Left hindlimb (tissue), 1 donor: ENCODE data around the gene CCIN.
"Not testable (repeated sequence)": the region's sequence is repeated elsewhere in the genome, so short reads cannot be mapped to it uniquely, and the experiment has no call there.

Experiments
- DNase-seq: peaks from one replicate; pipeline ENCODE4 v3.0.0-alpha.2; 2018

The CCIN gene

DNA sequence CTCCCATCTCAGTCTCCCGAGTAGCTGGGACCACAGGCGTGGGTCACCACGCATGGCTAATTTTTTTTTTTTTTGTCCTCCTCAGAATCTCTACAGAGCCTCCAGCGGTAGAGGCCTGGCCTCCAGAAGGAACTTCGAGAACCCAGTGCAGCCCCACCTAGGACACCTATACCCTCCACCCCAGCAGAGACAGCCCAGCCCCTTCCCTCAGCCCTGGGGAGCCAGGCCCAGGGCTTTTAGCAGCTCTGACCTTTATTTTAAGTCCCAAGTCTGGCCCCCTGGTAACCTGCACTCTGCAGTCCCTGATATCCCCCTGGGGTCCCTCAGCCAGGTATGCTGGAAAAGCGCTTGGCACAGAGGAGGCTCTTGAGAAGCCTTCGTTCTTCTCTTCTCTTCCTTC lies 27.4 kb upstream of the CCIN start:
- no peak for DNase-seq

DNA sequence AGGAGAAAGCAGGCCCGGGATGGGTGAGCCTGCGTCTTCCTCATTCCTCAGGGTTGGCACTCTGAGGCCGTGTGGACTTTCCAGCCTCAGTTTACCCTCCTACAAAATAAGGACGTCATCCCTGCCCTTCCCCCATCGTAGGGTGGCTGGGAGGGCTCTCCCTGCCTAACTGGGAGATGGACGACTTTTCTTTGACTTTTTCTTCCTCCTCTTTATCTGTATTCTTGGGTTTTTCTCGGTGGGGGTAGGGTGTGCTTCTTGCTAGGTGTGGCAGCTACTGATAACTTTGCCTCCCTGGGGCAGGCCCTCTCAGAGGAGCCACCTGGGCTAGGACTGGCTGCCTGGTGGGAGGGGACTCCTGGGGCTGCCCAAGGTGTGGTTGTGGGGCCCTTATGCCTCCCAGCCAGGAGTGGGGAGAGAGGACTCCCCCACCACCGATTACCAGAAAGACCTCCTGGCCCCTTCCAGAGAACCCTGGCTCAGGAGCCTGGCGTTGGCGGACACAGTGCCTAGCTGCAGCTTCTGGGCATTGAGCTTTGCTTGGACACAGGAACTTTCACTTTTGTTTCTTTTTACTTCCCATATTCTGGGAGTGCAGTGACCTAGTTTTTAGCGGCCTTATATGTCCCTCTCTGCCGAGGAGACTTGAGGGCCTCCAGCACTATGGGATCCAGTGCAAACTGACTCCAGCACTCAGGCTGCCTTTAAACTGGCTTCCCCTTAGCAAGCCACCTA lies 26.5 kb upstream of the CCIN start:
- DNase-seq: no peak

DNA sequence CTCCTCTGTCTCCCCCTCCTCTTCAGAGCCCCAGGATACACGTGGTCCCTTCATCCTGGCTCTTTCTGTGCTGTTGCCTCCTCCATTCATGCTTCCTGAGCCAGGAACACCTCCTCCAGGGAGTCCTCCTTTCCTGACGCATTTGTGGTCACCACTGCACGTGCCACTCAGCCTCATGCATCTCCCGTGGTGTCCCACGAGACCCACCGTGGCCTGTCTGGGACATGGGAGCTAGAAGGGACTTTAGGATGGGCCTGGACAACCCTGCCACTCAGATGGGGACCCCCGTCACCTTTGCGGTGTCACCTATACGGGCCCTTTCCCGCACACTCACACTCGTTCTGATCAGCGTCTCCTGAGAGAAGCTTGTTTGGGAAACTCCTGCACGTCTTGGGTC lies 25.9 kb upstream of the CCIN start:
- DNase-seq: no peak

DNA sequence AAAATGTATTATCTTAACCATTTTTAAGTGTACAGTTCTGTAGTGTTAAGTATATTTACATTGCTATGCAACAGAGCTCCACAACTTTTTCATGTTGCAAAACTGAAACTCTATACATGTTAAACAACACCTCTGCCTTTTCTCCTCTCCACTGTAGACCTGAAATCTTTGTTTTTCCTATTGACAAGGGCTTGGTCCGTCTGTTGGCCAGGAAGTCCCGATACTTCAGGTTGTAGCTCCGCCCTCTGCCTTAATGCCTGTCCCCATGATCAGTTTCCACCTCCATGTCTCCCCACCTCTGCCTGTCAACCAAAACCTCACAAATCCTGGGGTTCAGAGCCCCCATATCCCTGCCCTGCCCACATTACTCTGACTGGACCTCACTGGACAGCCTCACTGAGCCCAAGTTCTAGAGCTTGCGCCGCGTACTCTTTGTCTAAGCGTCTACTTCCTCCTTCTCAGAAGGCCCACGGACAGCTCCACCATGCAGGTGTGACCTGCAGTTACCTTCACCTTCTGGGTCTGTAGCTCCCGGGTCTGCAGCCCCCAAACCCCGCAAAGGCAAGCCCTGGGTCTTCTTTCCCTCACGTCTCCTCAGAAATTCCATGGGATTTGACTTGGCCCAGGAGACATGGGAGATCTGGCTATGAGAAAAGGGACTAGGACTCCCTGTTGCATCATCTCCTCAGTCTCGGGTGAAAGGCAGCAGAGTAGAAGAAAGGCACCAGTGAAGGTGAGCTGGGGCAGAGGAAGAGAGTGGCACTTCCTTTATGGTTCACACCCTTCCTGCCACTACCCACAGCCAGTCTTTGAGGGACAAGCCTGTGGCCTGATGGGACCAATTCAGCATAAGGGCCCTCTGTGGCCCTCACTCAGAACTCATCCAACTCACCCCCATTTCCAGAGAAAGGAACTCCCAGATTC lies 24.6 kb upstream of the CCIN start:
- DNase-seq: no peak

DNA sequence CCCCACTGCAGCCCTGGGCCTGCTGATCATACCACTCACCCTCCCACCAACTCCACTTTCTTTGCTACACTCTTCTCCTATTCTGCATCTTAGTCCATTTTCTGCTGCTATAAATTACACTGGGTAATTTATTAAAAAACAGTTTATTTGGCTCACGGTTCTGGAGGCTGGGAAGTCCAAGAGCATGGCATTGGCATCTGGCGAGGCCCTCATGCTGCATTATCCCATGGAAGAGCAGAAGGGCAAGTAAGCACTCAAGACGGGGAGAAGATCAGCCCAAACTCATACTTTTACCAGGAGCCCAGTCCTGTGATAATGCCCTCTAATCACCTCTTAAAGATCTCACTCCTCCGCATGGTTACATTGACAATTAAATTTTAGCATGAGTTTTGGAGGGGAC lies 23.2 kb upstream of the CCIN start:
- DNase-seq: no peak

DNA sequence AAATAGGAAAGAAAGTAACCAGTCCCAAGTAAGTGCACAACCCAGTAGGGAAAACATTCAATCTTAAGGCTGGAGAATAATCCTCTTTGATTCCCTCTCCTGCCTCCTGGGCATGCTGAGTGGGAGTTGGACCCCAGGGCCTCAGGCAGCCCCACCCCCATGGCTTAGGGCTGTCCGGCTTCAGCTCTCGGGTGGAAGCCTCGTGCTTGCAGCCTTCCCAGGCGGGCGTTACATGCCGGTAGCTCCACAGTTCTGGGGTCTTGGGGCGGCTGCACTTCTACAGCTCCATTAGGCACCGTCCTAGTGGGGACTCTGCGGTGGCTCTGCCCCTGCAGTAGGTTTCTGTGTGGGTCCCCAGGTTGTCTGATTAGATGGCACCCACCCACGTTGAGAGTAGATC lies 22.5 kb upstream of the CCIN start:
- no peak for DNase-seq

DNA sequence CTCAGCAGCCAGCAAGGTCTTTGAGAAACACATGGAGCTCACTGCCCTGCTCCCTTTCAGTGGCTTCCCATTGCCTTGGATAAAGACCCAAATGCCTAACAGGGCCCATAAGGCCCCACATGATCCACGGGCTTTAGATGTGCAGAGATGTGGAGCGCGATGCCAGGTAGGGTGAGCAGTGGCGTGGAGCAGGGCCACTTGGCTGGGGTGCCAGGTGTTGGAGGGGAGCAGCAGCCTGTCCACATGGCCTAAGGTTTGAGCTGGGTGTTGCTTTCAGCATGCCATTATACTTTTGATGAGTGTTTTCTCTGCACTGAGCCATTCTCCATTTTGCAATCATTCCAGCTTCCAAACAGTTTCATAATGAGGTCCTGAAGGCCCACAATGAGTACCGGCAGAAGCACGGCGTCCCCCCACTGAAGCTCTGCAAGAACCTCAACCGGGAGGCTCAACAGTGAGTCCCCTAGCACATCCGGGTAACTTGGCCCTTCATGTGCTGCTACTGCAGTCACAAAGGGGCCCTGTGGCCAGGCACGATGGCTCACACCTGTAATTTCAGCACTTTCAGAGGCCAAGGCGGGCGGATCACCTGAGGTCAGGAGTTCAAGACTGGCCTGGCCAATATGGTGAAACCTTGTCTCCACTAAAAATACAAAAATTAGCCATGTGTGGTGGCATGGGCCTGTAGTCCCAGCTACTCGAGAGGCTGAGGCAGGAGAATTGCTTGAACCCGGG lies 21.6 kb upstream of the CCIN start:
- DNase-seq: no peak

DNA sequence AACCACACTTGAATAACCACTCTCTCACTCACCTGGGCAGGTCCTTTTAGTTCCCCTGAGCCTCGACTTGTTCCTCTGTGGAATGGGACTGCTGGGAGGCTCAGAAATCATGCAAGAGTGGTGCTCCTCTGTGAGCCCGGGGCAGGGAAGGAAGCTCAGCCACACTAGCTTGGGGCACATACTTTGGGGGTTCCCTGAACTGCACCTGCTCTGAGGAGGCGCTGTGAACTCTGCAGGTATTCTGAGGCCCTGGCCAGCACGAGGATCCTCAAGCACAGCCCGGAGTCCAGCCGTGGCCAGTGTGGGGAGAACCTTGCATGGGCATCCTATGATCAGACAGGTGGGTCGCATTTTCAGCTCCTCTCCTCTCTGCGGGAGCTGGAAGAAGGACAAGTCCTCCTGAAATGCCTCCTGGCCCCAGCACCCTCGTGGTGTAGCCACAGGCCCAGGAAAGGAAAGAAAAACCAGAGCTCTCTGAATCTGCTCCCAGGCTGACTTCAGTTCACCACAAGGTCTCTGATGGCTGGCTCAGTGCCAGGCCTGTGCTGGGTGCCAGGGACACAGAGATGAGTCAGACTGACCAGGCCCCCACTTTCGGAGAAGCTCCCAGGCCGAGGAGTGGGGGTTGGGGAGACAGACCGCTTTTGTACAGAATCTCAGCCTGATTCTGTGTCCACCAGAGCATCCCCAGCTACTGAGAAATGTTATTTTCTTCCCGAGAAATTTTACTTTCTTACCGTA lies 20.7 kb upstream of the CCIN start:
- peak; percentile 88 for DNase-seq

- no peak for DNase-seq
Measured at GRCh38 chr9:36149197-36149596, 20.0 kb upstream of the CCIN start.

GRCh38 chr9:36150574-36151315 lies 18.4 kb upstream of the CCIN start:
- peak; percentile 27 for DNase-seq

- DNase-seq: no peak
Measured at GRCh38 chr9:36151316-36152210, 17.6 kb upstream of the CCIN start.

GRCh38 chr9:36152741-36153438 lies 16.3 kb upstream of the CCIN start:
- no peak for DNase-seq

DNA sequence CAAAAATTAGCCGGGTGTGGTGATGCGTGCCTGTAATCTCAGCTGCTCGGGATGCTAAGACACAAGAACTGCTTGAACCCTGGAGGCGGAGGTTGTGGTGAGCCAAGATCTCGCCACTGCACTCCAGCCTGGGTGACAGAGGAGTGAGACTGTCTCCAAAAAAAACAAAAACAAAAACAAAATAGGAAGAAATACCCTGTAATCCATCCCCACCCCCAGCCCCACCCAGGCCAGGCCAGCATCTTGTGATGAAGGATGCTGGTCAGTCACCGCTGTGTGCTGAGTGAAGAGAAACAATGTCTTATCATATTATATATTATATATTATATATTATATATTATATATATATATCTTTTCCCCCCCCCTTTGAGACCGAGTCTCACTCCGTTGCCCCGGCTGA lies 15.4 kb upstream of the CCIN start:
- no peak for DNase-seq

- peak; percentile 72 for DNase-seq
Measured at GRCh38 chr9:36154331-36154952, 14.7 kb upstream of the CCIN start.

GRCh38 chr9:36156116-36156515 lies 13.1 kb upstream of the CCIN start:
- DNase-seq: no peak

GRCh38 chr9:36158122-36158521 lies 11.1 kb upstream of the CCIN start:
- no peak for DNase-seq

DNA sequence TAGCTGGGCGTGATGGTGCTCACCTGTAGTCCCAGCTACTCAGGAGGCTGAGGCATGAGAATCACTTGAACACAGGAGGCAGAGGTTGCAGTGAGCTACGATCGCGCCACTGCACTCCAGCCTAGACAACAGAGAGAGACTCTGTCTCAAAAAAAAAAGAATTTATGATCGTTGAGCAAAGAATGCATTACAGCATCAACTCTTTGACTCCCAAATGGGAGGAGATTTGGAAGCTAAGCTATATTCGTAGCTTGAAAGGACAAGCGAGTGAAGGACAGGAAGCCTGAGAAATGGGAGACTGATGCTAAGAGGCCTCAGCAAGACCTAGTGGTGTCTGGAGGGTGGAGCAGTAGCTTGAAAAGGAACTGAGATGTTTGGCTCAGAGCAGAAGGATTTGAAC lies 10.3 kb upstream of the CCIN start:
- DNase-seq: no peak

DNA sequence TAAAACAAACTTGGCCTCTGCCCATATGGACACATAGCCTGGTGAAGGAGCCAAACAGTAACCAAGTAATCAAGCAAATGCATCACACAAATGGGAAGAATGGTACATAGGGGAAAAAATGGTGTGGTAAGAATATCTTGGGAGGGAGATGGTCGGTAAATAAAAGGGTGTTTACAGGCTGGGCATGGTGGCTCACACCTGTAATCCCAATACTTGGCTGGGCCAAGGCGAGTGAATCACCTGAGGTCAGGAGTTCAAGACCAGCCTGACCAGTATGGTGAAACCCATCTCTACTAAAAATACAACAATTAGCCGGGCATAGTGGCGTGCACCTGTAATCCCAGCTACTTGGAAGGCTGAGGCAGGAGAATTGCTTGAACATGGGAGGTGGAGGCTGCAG lies 9.7 kb upstream of the CCIN start:
- DNase-seq: not testable (repeated sequence)

GRCh38 chr9:36160126-36160525 lies 9.1 kb upstream of the CCIN start:
- DNase-seq: not testable (repeated sequence)

DNA sequence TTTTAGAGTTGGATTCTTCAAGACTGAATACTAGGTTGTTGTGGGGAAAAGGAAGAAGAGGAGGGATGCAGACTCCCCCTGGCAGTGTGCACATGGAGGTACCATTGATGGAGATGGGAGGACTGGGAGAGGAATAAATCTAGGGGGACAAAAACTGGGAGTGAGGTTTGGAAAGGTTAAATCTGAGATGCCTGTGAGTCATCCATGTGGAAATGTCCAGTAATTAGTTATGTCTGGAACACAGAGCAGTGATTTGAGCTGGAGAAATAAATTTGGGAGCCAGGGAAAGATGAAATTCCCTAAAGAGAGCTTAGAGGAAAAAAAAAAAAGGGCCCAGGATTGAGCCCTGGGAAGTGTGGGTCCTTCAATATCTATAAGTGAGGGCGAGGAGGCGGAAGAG lies 8.0 kb upstream of the CCIN start:
- DNase-seq: no peak
